ENCODE data around the gene MPEG1. TPM values are rescaled to one million over a fixed set of nuclear protein-coding genes. Genes with fewer than 3 reads are reported as not detected.

MPEG1 gene
- total RNA-seq, 4 donors from 2014 or later: 28.3 to 80.5 (median 52.4) TPM

- TF ChIP-seq CTCF (IDR thresholded peaks at IDR 0.05; ENCODE audit: low read depth): no peak
Measured at GRCh38 chr11:59205648-59206047, 7.1 kb downstream of the MPEG1 start.

- no peak for TF ChIP-seq CTCF (IDR thresholded peaks at IDR 0.05; ENCODE audit: low read depth)
Measured at GRCh38 chr11:59204746-59205145, 8.0 kb downstream of the MPEG1 start.

GRCh38 chr11:59201353-59201752 lies 11.4 kb downstream of the MPEG1 start:
- TF ChIP-seq CTCF (IDR thresholded peaks at IDR 0.05; ENCODE audit: low read depth): no peak

GRCh38 chr11:59200423-59200746 lies 12.3 kb downstream of the MPEG1 start:
- TF ChIP-seq CTCF (IDR thresholded peaks at IDR 0.05; ENCODE audit: low read depth): no peak

- no peak for TF ChIP-seq CTCF (IDR thresholded peaks at IDR 0.05; ENCODE audit: low read depth)
Measured at GRCh38 chr11:59199546-59200422, 12.9 kb downstream of the MPEG1 start.

GRCh38 chr11:59198726-59199125 lies 14.0 kb downstream of the MPEG1 start:
- no peak for TF ChIP-seq CTCF (IDR thresholded peaks at IDR 0.05; ENCODE audit: low read depth)

GRCh38 chr11:59197991-59198390 lies 14.7 kb downstream of the MPEG1 start:
- no peak for TF ChIP-seq CTCF (IDR thresholded peaks at IDR 0.05; ENCODE audit: low read depth)
